ENCODE data around the gene KIF26A.
A peak's percentile ranks its signal among the peaks of the same experiment; 100 is the strongest.

Gene KIF26A

GRCh38 chr14:104158827-104159798 lies 20.7 kb downstream of the KIF26A start:
- DNase-seq = no peak

GRCh38 chr14:104159990-104160389 lies 21.6 kb downstream of the KIF26A start:
- no peak for DNase-seq

GRCh38 chr14:104161602-104162367 lies 23.4 kb downstream of the KIF26A start:
- DNase-seq = no peak

GRCh38 chr14:104162495-104162894 lies 24.1 kb downstream of the KIF26A start:
- no peak for DNase-seq

GRCh38 chr14:104163541-104163940 lies 25.2 kb downstream of the KIF26A start:
- DNase-seq = no peak

GRCh38 chr14:104164041-104164440 lies 25.7 kb downstream of the KIF26A start:
- DNase-seq = no peak

- no peak for DNase-seq
Measured at GRCh38 chr14:104164512-104164911, 26.1 kb downstream of the KIF26A start.

- peak in 1 of 2 donors; percentile 8 for DNase-seq
Measured at GRCh38 chr14:104166698-104167097, 28.3 kb downstream of the KIF26A start.

GRCh38 chr14:104168603-104169002 lies 30.2 kb downstream of the KIF26A start:
- DNase-seq = no peak

GRCh38 chr14:104169005-104169698 lies 30.8 kb downstream of the KIF26A start:
- no peak for DNase-seq

- DNase-seq = no peak
Measured at GRCh38 chr14:104169699-104170479, 31.5 kb downstream of the KIF26A start.

GRCh38 chr14:104171029-104171697 lies 32.8 kb downstream of the KIF26A start:
- no peak for DNase-seq

GRCh38 chr14:104171895-104172294 lies 33.5 kb downstream of the KIF26A start:
- no peak for DNase-seq

- DNase-seq = no peak
Measured at GRCh38 chr14:104172349-104172748, 34.0 kb downstream of the KIF26A start.

GRCh38 chr14:104172880-104173279 lies 34.5 kb downstream of the KIF26A start:
- no peak for DNase-seq

GRCh38 chr14:104174051-104174450 lies 35.7 kb downstream of the KIF26A start:
- DNase-seq = no peak

GRCh38 chr14:104175041-104175440 lies 36.7 kb downstream of the KIF26A start:
- DNase-seq = no peak

- DNase-seq = no peak
Measured at GRCh38 chr14:104175811-104176210, 37.4 kb downstream of the KIF26A start.

GRCh38 chr14:104176611-104177010 lies 38.2 kb downstream of the KIF26A start:
- no peak for DNase-seq

- DNase-seq = no peak
Measured at GRCh38 chr14:104177411-104177810, 39.0 kb downstream of the KIF26A start.

GRCh38 chr14:104178279-104178678 lies 39.9 kb downstream of the KIF26A start:
- DNase-seq = no peak

- DNase-seq = no peak
Measured at GRCh38 chr14:104179126-104179525, 40.7 kb downstream of the KIF26A start.

Measured in inflammatory macrophage (primary cell).